Neural progenitor cell (in vitro differentiated cells): ENCODE data around the gene COL26A1. TPM values are rescaled to one million over a fixed set of nuclear protein-coding genes. Genes with fewer than 3 reads are reported as not detected.

Experiments used
- DNase-seq: peaks from one replicate; pipeline ENCODE4 v3.0.0-alpha.2; 2016; ENCODE audit warnings: low spot score
- H2AFZ ChIP-seq: fragments of 200-600 bp; sonication (generic); replicated peaks from 2 replicates; pipeline ENCODE4 v1.6.1; 2016; ENCODE audit warnings: antibody characterized with exemption
- H3F3A ChIP-seq: fragments of 200-600 bp; sonication (generic); 2 replicates; pipeline ENCODE4 v1.6.1; 2016; ENCODE audit warnings: antibody characterized with exemption, low read depth
- H3K27ac ChIP-seq: fragments of 200-600 bp; sonication (generic); 2 replicates; pipeline ENCODE4 v1.5.1; 2016; ENCODE audit warnings: mild to moderate bottlenecking
- H3K27me3 ChIP-seq: fragments of 200-600 bp; sonication (generic); 2 replicates; pipeline ENCODE4 v1.6.1; 2016; ENCODE audit warnings: mild to moderate bottlenecking, moderate library complexity
- H3K36me3 ChIP-seq: fragments of 200-600 bp; sonication (generic); 2 replicates; pipeline ENCODE4 v1.5.1; 2016
- H3K4me1 ChIP-seq: fragments of 200-600 bp; sonication (generic); 2 replicates; pipeline ENCODE4 v1.6.1; 2016; ENCODE audit warnings: mixed run types
- H3K4me2 ChIP-seq: fragments of 200-600 bp; sonication (generic); 2 replicates; pipeline ENCODE4 v1.6.1; 2016
- H3K4me3 ChIP-seq: fragments of 200-600 bp; sonication (generic); 2 replicates; pipeline ENCODE4 v1.5.1; 2016
- H3K79me2 ChIP-seq: fragments of 200-600 bp; sonication (generic); 2 replicates; pipeline ENCODE4 v1.6.1; 2016; ENCODE audit warnings: low read depth
- H3K9ac ChIP-seq: fragments of 200-600 bp; sonication (generic); 2 replicates; pipeline ENCODE4 v1.6.1; 2016
- H3K9me3 ChIP-seq: fragments of 200-600 bp; sonication (generic); 2 replicates; pipeline ENCODE4 v1.5.1; 2016; ENCODE audit warnings: low read depth
- H4K20me1 ChIP-seq: fragments of 200-600 bp; sonication (generic); 2 replicates; pipeline ENCODE4 v1.6.1; 2016; ENCODE audit warnings: low read depth
- H3K27ac Mint-ChIP-seq: 3 replicates; pipeline ENCODE4 v1.8.0; 2021; ENCODE audit warnings: mixed read lengths
- H3K27me3 Mint-ChIP-seq: 2 replicates; pipeline ENCODE4 v1.8.0; 2022; ENCODE audit warnings: low read depth, mild to moderate bottlenecking, inconsistent platforms, moderate library complexity, mixed read lengths; ENCODE audit not compliant: insufficient read depth
- H3K36me3 Mint-ChIP-seq: 3 replicates; pipeline ENCODE4 v1.8.0; 2021; ENCODE audit warnings: mixed read lengths
- H3K4me1 Mint-ChIP-seq: 3 replicates; pipeline ENCODE4 v1.8.0; 2021; ENCODE audit warnings: mixed read lengths
- H3K4me3 Mint-ChIP-seq: 3 replicates; pipeline ENCODE4 v1.8.0; 2021; ENCODE audit warnings: mild to moderate bottlenecking, moderate library complexity, mixed read lengths
- H3K9me3 Mint-ChIP-seq: 3 replicates; pipeline ENCODE4 v1.8.0; 2020; ENCODE audit warnings: mixed read lengths
- CTCF ChIP-seq: fragments of 200-600 bp; sonication (generic); IDR thresholded peaks from 2 replicates; pipeline ENCODE4 v1.5.1; 2017; ENCODE audit warnings: antibody characterized with exemption, mild to moderate bottlenecking
- EZH2 ChIP-seq: fragments of 200-600 bp; sonication (generic); IDR thresholded peaks from 2 replicates; pipeline ENCODE4 v1.6.1; 2017; ENCODE audit warnings: antibody characterized with exemption, mild to moderate bottlenecking, moderate library complexity
- EZH2phosphoT487 ChIP-seq: fragments of 200-600 bp; sonication (generic); IDR thresholded peaks from 2 replicates; pipeline ENCODE4 v1.6.1; 2017; ENCODE audit warnings: antibody characterized with exemption
- total RNA-seq: library from RNA; depleted of rRNA; stranded (reverse); fragments of >200 nt; gene quantifications from 2 replicates; pipeline ENCODE4 v1.2.3, GENCODE V29; 2015; ENCODE audit warnings: low replicate concordance

The COL26A1 gene
- total RNA-seq, 1 donor from 2014 or later, result 26.7 TPM

- peaks cover 5% of the 10 kb centered on the region for H3K27me3 Mint-ChIP-seq
These were observed 40.9 kb upstream of the COL26A1 start, which contains the start of gene IFT22 for GRCh38 chr7:101321491-101322401. TSS of gene IFT22 (minus strand) at chr7:101321812. CDS start at chr7:101321709, 103 bp downstream.

GRCh38 chr7:101328159-101328558 is 34.5 kb upstream of the COL26A1 start:
- H3K9me3 Mint-ChIP-seq, result no peaks in the 10 kb centered on the region
- no peaks in the 10 kb centered on the region for H3K36me3 Mint-ChIP-seq
- Histone ChIP-seq H4K20me1 (no peaks in the 10 kb centered on the region), H3K4me3 (no peak overlapping the region), H3K79me2 (no peaks in the 10 kb centered on the region), H3K36me3 (no peaks in the 10 kb centered on the region), H3K9ac (no peak overlapping the region), H3K4me1 (no peaks in the 10 kb centered on the region), H3K27me3 (no peaks in the 10 kb centered on the region), H2AFZ (no peak overlapping the region), H3K27ac (no peak overlapping the region), H3K4me2 (no peak overlapping the region), H3K9me3 (no peaks in the 10 kb centered on the region), H3F3A (no peaks in the 10 kb centered on the region)
- peaks cover 4% of the 10 kb centered on the region for H3K4me1 Mint-ChIP-seq
- TF ChIP-seq EZH2 (no peak), EZH2phosphoT487 (no peak), CTCF (no peak)
- no peak for DNase-seq
- no peak overlapping the region for H3K4me3 Mint-ChIP-seq
- H3K27me3 Mint-ChIP-seq, result no peaks in the 10 kb centered on the region
- H3K27ac Mint-ChIP-seq, result no peak overlapping the region

More at GRCh38 chr7:101321491-101322401, 40.9 kb upstream of the COL26A1 start, which contains the start of gene IFT22:
- H3K27ac Mint-ChIP-seq, result peak within 1 kb of the TSS; percentile 99
- peak within 1 kb of the TSS; percentile 56 for H3K9ac ChIP-seq
- H2AFZ ChIP-seq, result peak within 1 kb of the TSS; percentile 77
- no peaks in the 10 kb centered on the region for H3K36me3 ChIP-seq
- no peaks in the 10 kb centered on the region for H3K9me3 ChIP-seq
- no peaks in the 10 kb centered on the region for H3K36me3 Mint-ChIP-seq
- H3K4me1 Mint-ChIP-seq, result peaks cover 13% of the 10 kb centered on the region
- peak within 1 kb of the TSS; percentile 90 for H3K4me2 ChIP-seq
- peak within 1 kb of the TSS; percentile 96 for H3K4me3 Mint-ChIP-seq
- H3K27ac ChIP-seq, result no peak within 1 kb of the TSS
- peaks cover 6% of the 10 kb centered on the region for H3F3A ChIP-seq
- H3K27me3 ChIP-seq, result no peaks in the 10 kb centered on the region
- H3K9me3 Mint-ChIP-seq, result no peaks in the 10 kb centered on the region
- peak; percentile 99 for DNase-seq
- TF ChIP-seq EZH2 (no peak), EZH2phosphoT487 (no peak), CTCF (peak; percentile 57)
- H3K79me2 ChIP-seq, result peaks cover 7% of the 10 kb centered on the region
- H3K4me1 ChIP-seq, result peaks cover 5% of the 10 kb centered on the region
- peak within 1 kb of the TSS; percentile 82 for H3K4me3 ChIP-seq
- H4K20me1 ChIP-seq, result no peaks in the 10 kb centered on the region

- no peaks in the 10 kb centered on the region for H3K9me3 ChIP-seq
- TF ChIP-seq CTCF, result no peak
- TF ChIP-seq EZH2phosphoT487, result no peak
- no peak for TF ChIP-seq EZH2
- peaks cover 3% of the 10 kb centered on the region for H3K27me3 Mint-ChIP-seq
- no peak overlapping the region for H3K27ac ChIP-seq
- H3K9me3 Mint-ChIP-seq, result no peaks in the 10 kb centered on the region
- no peaks in the 10 kb centered on the region for H3K36me3 ChIP-seq
- H3K36me3 Mint-ChIP-seq, result no peaks in the 10 kb centered on the region
- H3K9ac ChIP-seq, result no peak overlapping the region
- no peak overlapping the region for H3K4me3 ChIP-seq
- no peaks in the 10 kb centered on the region for H3K27me3 ChIP-seq
- no peaks in the 10 kb centered on the region for H4K20me1 ChIP-seq
- H3K4me3 Mint-ChIP-seq, result no peak overlapping the region
- H3K79me2 ChIP-seq, result no peaks in the 10 kb centered on the region
- H3K4me2 ChIP-seq, result no peak overlapping the region
- no peaks in the 10 kb centered on the region for H3K4me1 ChIP-seq
- peaks cover 4% of the 10 kb centered on the region for H3K4me1 Mint-ChIP-seq
- peak overlapping the region; percentile 94 for H2AFZ ChIP-seq
- no peak overlapping the region for H3K27ac Mint-ChIP-seq
- H3F3A ChIP-seq, result no peaks in the 10 kb centered on the region
- no peak for DNase-seq
These were observed 32.6 kb upstream of the COL26A1 start for GRCh38 chr7:101330011-101330484.
